Iris pigment epithelial cell (primary cell): ENCODE measurements around the gene TMEM144.
"Not testable (repeated sequence)": the region's sequence is repeated elsewhere in the genome, so short reads cannot be mapped to it uniquely, and the experiment has no call there.

Source experiments
- DNase-seq: peaks from one replicate; pipeline ENCODE4 v3.0.0-alpha.2; 2011; ENCODE audit warnings: low read depth

The TMEM144 gene

GRCh38 chr4:158236304-158237030, 26.2 kb downstream of the TMEM144 start:
- DNase-seq = no peak

GRCh38 chr4:158238575-158238974, 28.3 kb downstream of the TMEM144 start:
- DNase-seq = no peak

- DNase-seq = no peak
These were observed 28.9 kb downstream of the TMEM144 start for GRCh38 chr4:158239196-158239595.

DNA sequence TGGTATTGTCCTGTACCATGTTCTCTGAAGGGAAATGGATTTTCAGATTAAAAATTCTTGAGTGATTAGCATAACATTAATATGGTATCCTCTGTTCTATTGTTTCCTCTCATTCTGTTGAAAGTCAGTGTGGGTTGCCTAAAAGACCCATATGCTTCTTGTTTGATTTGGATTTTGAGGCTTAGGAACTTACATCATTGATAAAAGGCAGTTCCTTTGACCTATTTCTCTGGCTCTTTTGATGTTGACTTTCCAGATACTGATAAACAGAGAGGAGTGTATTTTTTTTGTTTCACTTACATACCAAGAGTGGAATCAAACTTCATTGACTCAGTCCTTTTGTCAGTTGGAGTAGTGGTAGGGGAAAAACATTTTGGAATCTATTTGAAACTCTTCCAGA, 32.8 kb downstream of the TMEM144 start:
- DNase-seq = no peak

GRCh38 chr4:158250321-158250720, 40.0 kb downstream of the TMEM144 start:
- no peak for DNase-seq

- peak; percentile 63 for DNase-seq
These were observed 43.2 kb downstream of the TMEM144 start for GRCh38 chr4:158253350-158253980.

DNA sequence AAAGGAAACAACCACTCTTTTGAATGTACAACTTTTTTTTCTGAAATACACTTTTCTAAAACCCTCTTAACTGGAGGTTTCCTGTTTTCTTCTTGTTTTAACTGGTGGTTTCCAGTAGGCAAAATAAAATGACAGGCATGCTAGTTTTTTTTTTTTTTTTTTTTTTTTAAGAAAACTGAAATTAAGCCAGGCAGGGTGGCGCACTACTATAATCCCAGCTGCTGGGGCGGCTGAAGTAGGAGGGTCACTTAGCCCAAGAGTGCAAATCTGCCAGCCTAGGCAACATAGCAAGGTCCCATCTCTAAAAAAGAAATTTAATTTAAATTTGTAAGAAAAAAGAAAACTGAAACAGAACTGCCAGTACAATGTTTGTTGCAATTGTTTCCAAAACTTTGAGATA, 44.0 kb downstream of the TMEM144 start:
- no peak for DNase-seq

- peak; percentile 61 for DNase-seq
These were observed 45.5 kb downstream of the TMEM144 start for GRCh38 chr4:158255727-158256324.

GRCh38 chr4:158259955-158260575, 49.8 kb downstream of the TMEM144 start:
- DNase-seq = peak; percentile 9

GRCh38 chr4:158261480-158261879, 51.2 kb downstream of the TMEM144 start:
- no peak for DNase-seq

DNA sequence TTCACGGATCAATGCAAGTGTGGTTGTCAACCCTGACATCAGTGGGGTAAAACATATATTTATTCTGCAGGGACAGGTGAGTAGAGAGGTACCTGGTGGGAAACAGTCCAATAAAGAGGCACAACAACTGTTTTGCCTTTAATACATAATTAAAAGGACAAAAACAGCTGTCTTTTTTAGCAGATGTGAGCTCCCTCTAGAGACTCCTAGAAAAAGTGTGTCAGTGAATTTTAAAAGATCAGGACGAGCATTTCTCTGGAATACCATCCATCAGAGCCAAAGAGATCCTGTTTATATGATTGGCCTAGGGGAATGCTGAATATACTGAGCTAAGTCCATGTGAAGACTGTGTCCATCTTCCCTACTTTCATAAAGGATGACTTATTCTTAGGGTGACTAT, 58.3 kb downstream of the TMEM144 start:
- DNase-seq = no peak

- no peak for DNase-seq
These were observed 64.3 kb downstream of the TMEM144 start for GRCh38 chr4:158274636-158275035.

- DNase-seq = no peak
These were observed 67.3 kb downstream of the TMEM144 start for GRCh38 chr4:158277558-158277957.

- not testable (repeated sequence) for DNase-seq
These were observed 68.8 kb downstream of the TMEM144 start for GRCh38 chr4:158279052-158279451.

DNA sequence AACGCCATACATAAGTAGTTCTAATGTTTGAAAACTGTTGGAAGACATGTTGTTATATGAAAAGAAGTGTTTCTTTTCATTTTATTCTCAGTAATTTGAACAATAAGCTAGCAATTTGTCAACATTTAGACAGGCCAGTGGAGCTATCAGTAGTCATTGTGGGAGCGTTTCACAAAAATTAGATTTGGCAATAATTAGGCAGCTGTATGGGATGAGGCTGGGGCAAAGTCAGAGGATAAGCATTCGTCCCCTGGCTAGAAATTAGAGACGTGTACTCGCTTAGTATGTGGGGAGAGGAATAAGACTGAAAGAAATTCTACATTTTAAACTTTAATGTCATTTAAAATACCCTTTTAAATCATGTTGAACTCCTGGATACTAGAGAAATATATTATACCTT, 70.6 kb downstream of the TMEM144 start:
- no peak for DNase-seq

- DNase-seq = no peak
These were observed 72.0 kb downstream of the TMEM144 start for GRCh38 chr4:158282252-158282651.

DNA sequence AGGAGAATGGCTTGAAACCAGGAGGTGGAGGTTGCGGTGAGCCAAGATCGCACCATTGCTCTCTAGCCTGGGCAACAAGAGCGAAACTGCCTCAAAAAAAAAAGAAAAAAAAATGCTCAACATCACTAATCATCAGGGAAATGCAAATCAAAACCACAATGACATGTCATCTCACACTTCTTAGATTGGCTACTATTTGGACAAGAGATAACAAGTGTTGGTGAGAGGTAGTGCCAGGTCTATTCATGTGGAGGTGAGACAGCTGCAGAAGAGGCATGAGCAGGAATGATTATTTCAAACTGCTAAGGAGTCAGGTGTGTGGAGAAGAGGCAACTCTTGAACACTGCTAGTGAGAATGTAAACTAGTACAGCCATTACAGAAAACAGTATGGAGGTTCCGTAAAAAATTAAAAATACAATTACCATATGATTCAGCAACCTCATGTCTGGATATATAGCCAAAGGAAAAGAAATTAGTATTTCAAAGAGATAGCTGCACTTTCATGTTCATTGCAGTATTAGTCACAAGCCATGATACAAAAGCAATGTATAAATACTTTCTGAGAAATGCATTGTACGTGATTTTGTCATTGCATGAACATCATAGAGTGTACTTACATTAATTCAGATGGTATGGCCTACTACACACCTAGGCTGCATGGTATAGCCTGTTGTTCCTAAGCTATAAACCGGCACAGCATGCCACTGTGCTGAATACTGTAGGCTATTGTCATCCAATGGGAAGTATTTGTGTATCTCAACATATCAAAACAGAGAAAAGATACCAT, 75.3 kb downstream of the TMEM144 start:
- no peak for DNase-seq

DNA sequence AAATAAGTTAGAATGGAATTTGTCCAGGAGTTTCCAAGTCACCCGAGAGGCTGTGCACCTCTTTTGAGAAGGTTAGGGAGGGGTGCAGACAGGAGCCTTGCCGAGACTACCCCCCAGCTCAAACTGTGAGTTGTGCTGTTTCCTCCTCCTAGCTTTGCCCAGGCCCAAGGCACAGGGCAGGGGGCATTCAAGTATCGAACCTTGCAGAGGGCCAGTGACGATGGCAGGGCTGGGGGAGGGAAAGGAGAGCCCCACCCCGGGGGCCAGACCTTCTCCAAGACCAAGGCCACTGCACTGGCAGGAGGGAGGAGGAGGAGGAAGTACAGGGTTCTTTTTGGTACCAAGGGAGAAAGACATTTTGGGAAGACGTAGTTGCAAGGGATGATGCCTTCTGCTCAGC, 80.6 kb downstream of the TMEM144 start:
- DNase-seq = no peak

DNA sequence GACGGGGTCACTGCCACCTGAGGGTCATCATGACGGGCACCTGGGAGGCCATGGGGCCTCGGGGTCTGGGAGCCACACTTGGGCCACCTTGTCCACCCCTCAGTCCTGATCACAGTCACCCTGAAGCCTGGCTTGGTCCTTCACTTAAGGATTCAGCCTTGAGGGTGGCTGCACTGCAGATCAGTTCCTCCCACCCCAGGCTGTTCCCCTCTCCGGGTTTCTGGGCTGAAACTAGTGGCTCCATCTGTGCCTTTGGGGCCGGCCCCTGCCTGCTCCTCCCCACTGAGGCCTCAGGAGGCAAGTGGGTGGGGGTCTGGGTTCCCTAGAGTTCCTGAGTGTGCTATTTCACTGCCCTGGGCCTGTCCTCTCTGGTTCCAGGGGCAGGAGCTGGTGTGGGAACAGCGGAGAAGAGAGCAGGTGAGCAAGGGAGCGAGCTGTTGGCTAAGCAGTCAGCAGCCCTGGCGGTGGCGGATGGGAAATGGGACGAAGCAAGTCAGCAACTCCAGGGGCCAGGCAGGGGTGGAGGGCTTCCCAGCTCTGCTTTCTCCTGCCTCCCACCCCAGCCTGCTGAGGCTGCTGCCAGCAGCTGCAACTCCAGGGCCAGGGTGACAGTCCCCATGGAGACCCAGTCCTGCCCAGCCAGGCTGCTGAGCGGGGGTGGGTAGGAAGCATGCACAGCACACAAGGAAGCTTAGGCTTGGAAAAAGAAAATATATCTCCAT, 81.2 kb downstream of the TMEM144 start:
- DNase-seq = no peak

- no peak for DNase-seq
These were observed 81.9 kb downstream of the TMEM144 start for GRCh38 chr4:158292156-158292555.

DNA sequence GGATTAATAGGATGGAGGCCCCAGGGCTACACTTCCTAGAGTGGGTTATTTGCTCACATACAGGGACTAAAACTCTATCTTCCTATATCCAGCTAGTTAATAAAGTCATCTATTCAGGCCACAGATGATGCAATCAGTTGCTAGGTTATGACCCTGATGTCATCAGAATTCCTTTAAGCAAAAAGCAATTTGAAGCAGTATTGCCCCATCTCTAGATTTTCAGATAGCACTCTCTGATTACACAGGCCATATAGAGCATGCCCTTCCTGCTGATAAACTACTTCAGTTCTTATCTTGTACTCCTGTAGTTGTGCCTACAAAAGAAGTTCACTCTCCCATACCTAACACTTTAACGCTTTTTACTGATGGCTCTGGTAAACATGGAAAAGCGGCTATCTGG, 84.8 kb downstream of the TMEM144 start:
- DNase-seq = peak; percentile 36

- DNase-seq = no peak
These were observed 87.6 kb downstream of the TMEM144 start for GRCh38 chr4:158297866-158298265.
